Neural cell (in vitro differentiated cells): ENCODE results near the gene CEP70.

Experiments
- CTCF ChIP-seq: fragments of 450-650 bp; IDR thresholded peaks from 2 replicates; pipeline ENCODE4 v1.5.1; 2014; ENCODE audit warnings: antibody characterized with exemption, mild to moderate bottlenecking, moderate library complexity; ENCODE audit not compliant: poor library complexity, severe bottlenecking
- POLR2AphosphoS5 ChIP-seq: IDR thresholded peaks from 2 replicates; pipeline ENCODE4 v1.6.1; 2012
- RAD21 ChIP-seq: fragments of 450-650 bp; conservative IDR thresholded peaks from 2 replicates; pipeline ENCODE4 v1.6.1; 2014; ENCODE audit warnings: antibody characterized with exemption, mild to moderate bottlenecking, moderate library complexity
- TAF1 ChIP-seq: IDR thresholded peaks from 2 replicates; pipeline ENCODE4 v1.6.1; 2012; ENCODE audit warnings: low read depth
- TF ChIP-seq, protein P1 (sequence below): IDR thresholded peaks from 2 replicates; pipeline ENCODE4 v1.6.1; 2012; ENCODE audit warnings: borderline replicate concordance

DNA sequence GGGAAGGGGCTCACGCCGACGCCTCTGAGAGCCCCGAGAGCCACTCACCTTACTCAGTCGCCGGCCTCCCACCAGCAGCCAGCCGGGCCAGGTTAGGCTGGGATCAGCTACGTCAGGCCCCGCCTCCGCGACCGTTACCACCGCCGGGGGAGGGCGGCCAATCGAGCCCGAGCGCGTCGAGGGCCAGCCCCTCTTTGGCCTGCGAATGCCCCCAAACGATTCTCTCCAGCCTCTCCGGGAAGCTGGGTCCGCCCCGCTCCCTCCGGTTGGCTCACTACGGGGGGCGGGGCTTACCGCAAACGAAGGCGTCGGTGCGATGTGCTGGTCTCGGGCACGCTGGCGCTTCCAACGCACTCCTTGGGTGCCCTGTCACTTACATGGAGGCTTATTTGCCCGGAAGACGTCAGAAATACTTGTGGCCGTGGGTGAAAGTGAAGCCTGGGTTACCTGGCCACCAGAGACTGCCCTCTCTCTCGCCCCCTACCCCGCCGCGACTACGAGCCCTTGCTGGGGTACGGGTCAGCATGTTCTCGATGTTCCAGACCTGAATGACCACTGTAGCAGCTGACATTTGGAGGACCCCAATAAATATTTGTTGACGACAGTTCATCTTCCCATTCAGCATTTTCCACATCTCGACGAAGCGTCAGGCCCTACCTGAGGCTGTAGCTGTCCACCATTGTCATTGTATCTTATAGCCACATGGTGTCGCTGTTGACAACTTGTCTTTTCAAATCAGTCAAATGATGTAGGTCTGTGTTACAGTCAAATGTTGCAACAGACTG, at the start of gene CEP70:
- TF ChIP-seq CTCF = peak; percentile 99
- peak; percentile 85 for TF ChIP-seq POLR2AphosphoS5
- TF ChIP-seq TAF1 = peak; percentile 87
- peak; percentile 94 for TF ChIP-seq RAD21
- TF ChIP-seq, protein P1, sequence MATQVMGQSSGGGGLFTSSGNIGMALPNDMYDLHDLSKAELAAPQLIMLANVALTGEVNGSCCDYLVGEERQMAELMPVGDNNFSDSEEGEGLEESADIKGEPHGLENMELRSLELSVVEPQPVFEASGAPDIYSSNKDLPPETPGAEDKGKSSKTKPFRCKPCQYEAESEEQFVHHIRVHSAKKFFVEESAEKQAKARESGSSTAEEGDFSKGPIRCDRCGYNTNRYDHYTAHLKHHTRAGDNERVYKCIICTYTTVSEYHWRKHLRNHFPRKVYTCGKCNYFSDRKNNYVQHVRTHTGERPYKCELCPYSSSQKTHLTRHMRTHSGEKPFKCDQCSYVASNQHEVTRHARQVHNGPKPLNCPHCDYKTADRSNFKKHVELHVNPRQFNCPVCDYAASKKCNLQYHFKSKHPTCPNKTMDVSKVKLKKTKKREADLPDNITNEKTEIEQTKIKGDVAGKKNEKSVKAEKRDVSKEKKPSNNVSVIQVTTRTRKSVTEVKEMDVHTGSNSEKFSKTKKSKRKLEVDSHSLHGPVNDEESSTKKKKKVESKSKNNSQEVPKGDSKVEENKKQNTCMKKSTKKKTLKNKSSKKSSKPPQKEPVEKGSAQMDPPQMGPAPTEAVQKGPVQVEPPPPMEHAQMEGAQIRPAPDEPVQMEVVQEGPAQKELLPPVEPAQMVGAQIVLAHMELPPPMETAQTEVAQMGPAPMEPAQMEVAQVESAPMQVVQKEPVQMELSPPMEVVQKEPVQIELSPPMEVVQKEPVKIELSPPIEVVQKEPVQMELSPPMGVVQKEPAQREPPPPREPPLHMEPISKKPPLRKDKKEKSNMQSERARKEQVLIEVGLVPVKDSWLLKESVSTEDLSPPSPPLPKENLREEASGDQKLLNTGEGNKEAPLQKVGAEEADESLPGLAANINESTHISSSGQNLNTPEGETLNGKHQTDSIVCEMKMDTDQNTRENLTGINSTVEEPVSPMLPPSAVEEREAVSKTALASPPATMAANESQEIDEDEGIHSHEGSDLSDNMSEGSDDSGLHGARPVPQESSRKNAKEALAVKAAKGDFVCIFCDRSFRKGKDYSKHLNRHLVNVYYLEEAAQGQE = peak; percentile 48
